GM19455 (cell line): Measurements from ENCODE around the gene TVP23C.

Experiments
- ATAC-seq: cut with Tn5 transposase; IDR thresholded peaks from one replicate; pipeline ENCODE4 v1.9.1; 2021; ENCODE audit not compliant: unreplicated experiment

The TVP23C gene

GRCh38 chr17:15466131-15466530 is 97.2 kb downstream of the TVP23C start:
- ATAC-seq: no peak

GRCh38 chr17:15465045-15465701 is 98.1 kb downstream of the TVP23C start:
- no peak for ATAC-seq

- ATAC-seq: no peak
Measured at GRCh38 chr17:15464231-15464985, 98.9 kb downstream of the TVP23C start.

- no peak for ATAC-seq
Measured at GRCh38 chr17:15462976-15463772, 100.1 kb downstream of the TVP23C start.

GRCh38 chr17:15457723-15458094 is 105.6 kb downstream of the TVP23C start:
- ATAC-seq: no peak

GRCh38 chr17:15456972-15457722 is 106.1 kb downstream of the TVP23C start:
- ATAC-seq: no peak

GRCh38 chr17:15456496-15456895 is 106.8 kb downstream of the TVP23C start:
- no peak for ATAC-seq

- ATAC-seq: no peak
Measured at GRCh38 chr17:15454346-15454745, 108.9 kb downstream of the TVP23C start.

- no peak for ATAC-seq
Measured at GRCh38 chr17:15453782-15454181, 109.5 kb downstream of the TVP23C start.

- no peak for ATAC-seq
Measured at GRCh38 chr17:15453246-15453645, 110.0 kb downstream of the TVP23C start.

- ATAC-seq: no peak
Measured at GRCh38 chr17:15452746-15453145, 110.5 kb downstream of the TVP23C start.
